ENCODE measurements around the gene HSPB8. TPM values are rescaled to one million over a fixed set of nuclear protein-coding genes. Genes with fewer than 3 reads are reported as not detected.

Gene HSPB8
- total RNA-seq, 4 donors from 2014 or later = 13.1 to 23.9 (median 19.8) TPM

DNA sequence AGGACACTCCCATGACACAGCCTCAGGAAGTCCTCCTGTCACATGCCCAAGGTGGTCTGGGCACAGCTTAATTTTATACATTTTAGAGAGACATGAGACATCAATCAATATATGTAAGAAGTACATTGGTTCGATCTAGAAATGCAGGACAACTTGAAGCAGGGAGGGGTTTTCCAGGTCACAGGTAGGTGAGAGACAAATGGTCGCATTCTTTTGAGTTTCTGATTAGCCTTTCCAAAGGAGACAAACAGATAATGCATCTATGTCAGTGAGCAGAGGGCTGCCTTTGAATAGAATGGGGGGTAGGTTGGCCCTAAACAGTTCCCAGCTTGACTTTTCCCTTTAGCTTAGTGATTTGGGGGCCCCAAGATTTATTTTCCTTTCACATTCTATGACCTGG lies 2.5 kb downstream of the HSPB8 start:
- no peak for TF ChIP-seq POLR2A (IDR thresholded peaks at IDR 0.05)
- no peak for TF ChIP-seq EP300 (IDR thresholded peaks at IDR 0.05)
- TF ChIP-seq, protein P1, sequence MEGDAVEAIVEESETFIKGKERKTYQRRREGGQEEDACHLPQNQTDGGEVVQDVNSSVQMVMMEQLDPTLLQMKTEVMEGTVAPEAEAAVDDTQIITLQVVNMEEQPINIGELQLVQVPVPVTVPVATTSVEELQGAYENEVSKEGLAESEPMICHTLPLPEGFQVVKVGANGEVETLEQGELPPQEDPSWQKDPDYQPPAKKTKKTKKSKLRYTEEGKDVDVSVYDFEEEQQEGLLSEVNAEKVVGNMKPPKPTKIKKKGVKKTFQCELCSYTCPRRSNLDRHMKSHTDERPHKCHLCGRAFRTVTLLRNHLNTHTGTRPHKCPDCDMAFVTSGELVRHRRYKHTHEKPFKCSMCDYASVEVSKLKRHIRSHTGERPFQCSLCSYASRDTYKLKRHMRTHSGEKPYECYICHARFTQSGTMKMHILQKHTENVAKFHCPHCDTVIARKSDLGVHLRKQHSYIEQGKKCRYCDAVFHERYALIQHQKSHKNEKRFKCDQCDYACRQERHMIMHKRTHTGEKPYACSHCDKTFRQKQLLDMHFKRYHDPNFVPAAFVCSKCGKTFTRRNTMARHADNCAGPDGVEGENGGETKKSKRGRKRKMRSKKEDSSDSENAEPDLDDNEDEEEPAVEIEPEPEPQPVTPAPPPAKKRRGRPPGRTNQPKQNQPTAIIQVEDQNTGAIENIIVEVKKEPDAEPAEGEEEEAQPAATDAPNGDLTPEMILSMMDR (IDR thresholded peaks at IDR 0.05) = no peak
- Histone ChIP-seq H3K27me3 (no peaks in the 10 kb centered on the region), H3K4me3 (peak overlapping the region in 1 of 4 donors; percentile 49), H3K27ac (peak overlapping the region in 2 of 4 donors; percentile 80 to 83), H3K4me1 (peaks cover 0 to 16% (median 0%) of the 10 kb centered on the region in 4 donors), H3K36me3 (no peaks in the 10 kb centered on the region), H3K9me3 (no peaks in the 10 kb centered on the region)
- 43 to 59% methylated on average over 2 of the region's 2 CpGs for WGBS, 2 donors
- DNase-seq (ENCODE audit: low spot score in 2 of 2) = no peak

DNA sequence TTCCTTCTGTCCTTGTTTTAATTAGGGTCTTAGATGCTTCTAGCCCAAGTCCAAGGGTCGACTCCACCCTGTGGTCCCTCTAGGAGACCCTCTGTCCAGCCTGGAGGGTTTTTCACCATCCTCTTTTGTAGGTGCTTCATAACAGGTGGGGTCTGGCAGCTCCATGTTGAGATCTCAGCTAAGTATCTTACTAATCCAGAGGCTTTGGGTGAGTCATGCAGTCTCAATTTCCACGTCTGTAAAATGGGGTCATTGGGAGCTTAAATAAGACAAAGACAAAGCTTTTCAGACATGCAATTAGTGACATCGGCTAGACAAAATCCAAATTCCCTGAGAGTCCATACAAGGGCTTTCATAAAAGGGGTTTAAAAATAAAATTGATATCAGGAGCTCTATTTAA lies 3.2 kb downstream of the HSPB8 start:
- DNase-seq (ENCODE audit: low spot score in 2 of 2) = no peak
- no peaks in the 10 kb centered on the region for H3K27me3 ChIP-seq
- peaks cover 0 to 10% (median 0%) of the 10 kb centered on the region in 4 donors for H3K4me1 ChIP-seq
- no peaks in the 10 kb centered on the region for H3K36me3 ChIP-seq
- 69 to 81% methylated on average over 3 of the region's 3 CpGs for WGBS, 2 donors
- TF ChIP-seq POLR2A (IDR thresholded peaks at IDR 0.05) = no peak
- TF ChIP-seq, protein P1 (IDR thresholded peaks at IDR 0.05) = no peak
- TF ChIP-seq EP300 (IDR thresholded peaks at IDR 0.05) = no peak
- H3K9me3 ChIP-seq = no peaks in the 10 kb centered on the region
- H3K27ac ChIP-seq = peak overlapping the region in 1 of 4 donors; percentile 80
- H3K4me3 ChIP-seq = no peak overlapping the region

DNA sequence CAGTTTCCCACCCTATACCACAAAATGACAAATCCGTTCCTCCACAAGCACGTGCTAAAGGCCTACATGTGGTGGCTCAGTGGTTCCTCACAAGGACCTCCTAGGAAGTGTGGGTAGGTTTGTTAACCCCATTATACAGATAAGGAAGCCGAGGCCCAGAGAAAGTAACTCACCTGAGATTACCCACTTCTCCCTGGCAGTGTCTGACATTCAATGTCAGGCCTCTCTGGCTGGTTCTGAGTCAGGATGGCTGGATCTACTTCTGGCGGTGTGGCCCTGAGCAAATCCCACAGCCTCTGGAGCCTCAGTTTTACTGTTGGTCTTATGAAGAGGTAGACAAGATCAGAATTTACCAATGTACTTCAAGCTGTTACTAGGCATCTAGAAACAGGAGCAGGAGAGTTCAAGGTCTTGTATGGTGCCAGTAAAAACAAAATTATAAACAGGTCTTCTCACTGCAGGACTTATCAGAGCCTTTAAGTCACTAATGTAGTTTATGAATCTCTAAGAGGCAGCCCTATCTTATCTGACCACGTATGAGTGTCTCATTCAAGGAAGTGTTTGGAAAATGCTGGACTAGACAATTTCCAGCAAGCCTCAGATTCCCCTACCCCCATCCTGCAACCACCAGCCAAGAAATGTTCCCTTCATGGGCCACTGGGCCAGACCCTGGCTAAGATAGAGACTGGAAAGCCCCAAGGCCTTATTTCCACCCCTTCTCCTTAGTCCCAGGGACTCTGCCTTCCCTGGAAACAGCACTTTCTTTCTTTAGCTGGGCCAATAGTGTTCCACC lies 4.2 kb downstream of the HSPB8 start:
- H3K9me3 ChIP-seq = no peaks in the 10 kb centered on the region
- H3K4me1 ChIP-seq = peaks cover 0 to 10% (median 0%) of the 10 kb centered on the region in 4 donors
- H3K4me3 ChIP-seq = no peak overlapping the region
- 67 to 76% methylated on average over 5 of the region's 5 CpGs for WGBS, 2 donors
- H3K36me3 ChIP-seq = no peaks in the 10 kb centered on the region
- H3K27ac ChIP-seq = peak overlapping the region in 2 of 4 donors; percentile 54 to 61
- no peak for TF ChIP-seq POLR2A (IDR thresholded peaks at IDR 0.05)
- no peak for TF ChIP-seq EP300 (IDR thresholded peaks at IDR 0.05)
- H3K27me3 ChIP-seq = no peaks in the 10 kb centered on the region
- DNase-seq (ENCODE audit: low spot score in 2 of 2) = no peak

DNA sequence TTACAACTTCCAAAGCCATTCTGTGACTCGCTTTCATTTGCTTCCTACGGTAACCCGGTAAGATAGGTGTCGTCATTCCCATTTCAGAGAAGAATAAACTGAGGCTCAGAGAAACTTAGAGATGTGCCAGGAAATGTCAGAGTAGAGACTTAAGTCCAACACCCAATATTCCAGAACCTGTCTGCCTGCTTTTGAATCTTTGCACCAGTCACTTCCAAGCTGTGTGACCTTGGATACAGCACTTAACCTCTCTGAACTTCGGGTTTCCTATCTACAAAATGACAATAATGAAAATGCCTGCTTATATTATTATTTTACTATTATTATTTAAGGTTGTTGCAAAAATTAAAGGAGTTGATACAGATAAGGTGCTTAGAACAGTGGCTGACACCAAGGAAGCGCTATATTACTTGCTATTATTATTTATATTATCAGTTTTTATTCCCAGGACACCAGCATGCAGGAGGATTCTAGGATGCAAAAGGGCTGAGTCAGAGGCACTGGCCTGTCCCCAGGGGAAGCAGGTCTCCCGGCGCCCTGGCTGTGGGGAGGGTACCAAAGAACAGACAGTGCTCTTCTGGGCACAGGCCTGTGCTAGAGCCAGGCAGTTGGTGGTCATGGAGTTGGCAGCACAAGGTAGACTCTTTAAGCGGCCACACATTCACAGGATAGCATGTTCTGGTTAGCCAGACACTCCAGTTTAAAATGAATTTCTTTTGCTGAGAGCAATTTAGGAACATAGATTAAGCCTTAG lies 5.4 kb downstream of the HSPB8 start:
- peaks cover 0 to 8% (median 0%) of the 10 kb centered on the region in 4 donors for H3K4me1 ChIP-seq
- no peaks in the 10 kb centered on the region for H3K27me3 ChIP-seq
- no peak for DNase-seq (ENCODE audit: low spot score in 2 of 2)
- H3K36me3 ChIP-seq = no peaks in the 10 kb centered on the region
- no peak overlapping the region for H3K4me3 ChIP-seq
- WGBS, 2 donors = 84 to 85% methylated on average over 9 of the region's 9 CpGs
- no peaks in the 10 kb centered on the region for H3K9me3 ChIP-seq
- peak overlapping the region in 1 of 4 donors; percentile 61 for H3K27ac ChIP-seq
- TF ChIP-seq EP300 (IDR thresholded peaks at IDR 0.05) (no peak), POLR2A (IDR thresholded peaks at IDR 0.05) (no peak)
- TF ChIP-seq, protein P1 (IDR thresholded peaks at IDR 0.05) = no peak

DNA sequence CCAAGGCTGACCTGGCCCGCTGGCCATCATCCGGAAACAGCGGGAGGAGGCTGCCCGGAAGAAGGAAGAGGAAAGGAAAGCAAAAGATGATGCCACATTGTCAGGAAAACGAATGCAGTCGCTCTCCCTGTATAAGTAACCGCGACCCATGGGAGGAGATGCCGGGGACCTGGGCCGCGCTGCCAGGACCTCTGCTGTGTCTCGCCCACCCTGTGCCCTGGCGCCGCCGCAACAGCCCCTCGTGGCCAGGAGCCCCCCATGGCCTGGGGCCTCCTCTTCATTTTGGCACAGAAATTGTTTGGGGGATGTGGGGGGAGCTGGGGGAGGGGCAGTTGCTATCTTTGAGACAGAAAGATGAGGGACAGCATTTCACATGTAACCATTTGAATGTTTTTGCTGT lies 16.5 kb downstream of the HSPB8 start:
- TF ChIP-seq, protein P1 (IDR thresholded peaks at IDR 0.05) = no peak
- no peak for TF ChIP-seq POLR2A (IDR thresholded peaks at IDR 0.05)
- TF ChIP-seq EP300 (IDR thresholded peaks at IDR 0.05) = no peak
- no peak for DNase-seq (ENCODE audit: low spot score in 2 of 2)
- peaks cover 0 to 6% (median 0%) of the 10 kb centered on the region in 3 donors for H3K36me3 ChIP-seq
- no peaks in the 10 kb centered on the region for H3K4me1 ChIP-seq
- WGBS, 2 donors = 89 to 96% methylated on average over 16 of the region's 16 CpGs
- no peak overlapping the region for H3K27ac ChIP-seq
- H3K27me3 ChIP-seq = no peaks in the 10 kb centered on the region
- peaks cover 0 to 14% (median 0%) of the 10 kb centered on the region in 4 donors for H3K9me3 ChIP-seq
- no peak overlapping the region for H3K4me3 ChIP-seq

Measured in tibial nerve (tissue), 4 donors.